ENCODE measurements around the gene CARD9.

Gene CARD9

GRCh38 chr9:136370687-136371532 lies 2.6 kb downstream of the CARD9 start:
- TF ChIP-seq, protein P1, sequence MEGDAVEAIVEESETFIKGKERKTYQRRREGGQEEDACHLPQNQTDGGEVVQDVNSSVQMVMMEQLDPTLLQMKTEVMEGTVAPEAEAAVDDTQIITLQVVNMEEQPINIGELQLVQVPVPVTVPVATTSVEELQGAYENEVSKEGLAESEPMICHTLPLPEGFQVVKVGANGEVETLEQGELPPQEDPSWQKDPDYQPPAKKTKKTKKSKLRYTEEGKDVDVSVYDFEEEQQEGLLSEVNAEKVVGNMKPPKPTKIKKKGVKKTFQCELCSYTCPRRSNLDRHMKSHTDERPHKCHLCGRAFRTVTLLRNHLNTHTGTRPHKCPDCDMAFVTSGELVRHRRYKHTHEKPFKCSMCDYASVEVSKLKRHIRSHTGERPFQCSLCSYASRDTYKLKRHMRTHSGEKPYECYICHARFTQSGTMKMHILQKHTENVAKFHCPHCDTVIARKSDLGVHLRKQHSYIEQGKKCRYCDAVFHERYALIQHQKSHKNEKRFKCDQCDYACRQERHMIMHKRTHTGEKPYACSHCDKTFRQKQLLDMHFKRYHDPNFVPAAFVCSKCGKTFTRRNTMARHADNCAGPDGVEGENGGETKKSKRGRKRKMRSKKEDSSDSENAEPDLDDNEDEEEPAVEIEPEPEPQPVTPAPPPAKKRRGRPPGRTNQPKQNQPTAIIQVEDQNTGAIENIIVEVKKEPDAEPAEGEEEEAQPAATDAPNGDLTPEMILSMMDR (IDR thresholded peaks at IDR 0.05), result no peak

- TF ChIP-seq, protein P1 (IDR thresholded peaks at IDR 0.05), result no peak
Measured at GRCh38 chr9:136370037-136370436, 3.4 kb downstream of the CARD9 start.

GRCh38 chr9:136368190-136368589 lies 5.3 kb downstream of the CARD9 start:
- TF ChIP-seq, protein P1 (IDR thresholded peaks at IDR 0.05), result no peak

- TF ChIP-seq, protein P1 (IDR thresholded peaks at IDR 0.05), result no peak
Measured at GRCh38 chr9:136367296-136368145, 5.9 kb downstream of the CARD9 start.

- TF ChIP-seq, protein P1 (IDR thresholded peaks at IDR 0.05), result no peak
Measured at GRCh38 chr9:136366826-136367225, 6.6 kb downstream of the CARD9 start.

- TF ChIP-seq, protein P1 (IDR thresholded peaks at IDR 0.05), result no peak
Measured at GRCh38 chr9:136365775-136366222, 7.7 kb downstream of the CARD9 start.

DNA sequence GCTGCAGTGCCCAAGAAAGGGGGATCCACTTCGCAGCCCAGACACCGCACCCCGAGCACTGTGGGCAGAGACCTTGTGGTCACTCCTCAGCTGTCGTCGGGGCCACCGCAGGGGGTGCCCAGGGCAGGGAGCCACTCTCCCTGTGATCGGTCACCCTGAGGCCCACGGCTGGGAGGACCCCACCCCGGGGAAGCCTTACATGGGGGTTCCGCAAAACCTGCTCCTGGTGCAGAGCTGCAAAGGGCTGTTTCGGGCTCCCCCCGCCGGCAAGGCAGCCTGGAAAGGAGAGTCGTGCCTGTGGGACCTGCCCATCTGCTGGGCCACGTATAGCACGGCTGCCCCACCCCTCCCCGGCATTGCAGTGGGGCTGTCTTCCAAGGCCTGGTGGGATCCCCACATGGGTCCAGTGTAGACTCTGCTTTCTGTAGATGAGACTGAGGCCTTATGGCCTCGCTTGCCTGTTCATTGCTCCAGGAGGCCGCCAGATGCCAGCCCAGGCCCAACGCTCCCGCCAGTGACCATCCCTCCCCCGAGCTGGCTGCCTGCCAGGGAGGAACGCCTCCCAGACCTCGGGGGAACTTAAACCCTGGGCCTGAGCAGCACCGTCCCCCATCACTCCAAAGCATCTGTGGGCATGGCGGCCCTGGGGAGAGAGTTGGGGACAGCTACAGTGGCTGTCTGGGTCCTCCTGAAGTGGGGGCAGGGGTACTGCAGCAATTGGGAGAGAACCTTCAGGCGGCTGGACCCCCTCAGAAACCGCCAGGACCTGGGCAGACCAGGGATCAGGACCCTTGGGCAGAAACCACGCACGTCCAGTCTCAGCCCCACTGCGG lies 8.3 kb downstream of the CARD9 start:
- TF ChIP-seq, protein P1 (IDR thresholded peaks at IDR 0.05), result no peak
